ENCODE measurements around the gene C1QTNF3.

DNA sequence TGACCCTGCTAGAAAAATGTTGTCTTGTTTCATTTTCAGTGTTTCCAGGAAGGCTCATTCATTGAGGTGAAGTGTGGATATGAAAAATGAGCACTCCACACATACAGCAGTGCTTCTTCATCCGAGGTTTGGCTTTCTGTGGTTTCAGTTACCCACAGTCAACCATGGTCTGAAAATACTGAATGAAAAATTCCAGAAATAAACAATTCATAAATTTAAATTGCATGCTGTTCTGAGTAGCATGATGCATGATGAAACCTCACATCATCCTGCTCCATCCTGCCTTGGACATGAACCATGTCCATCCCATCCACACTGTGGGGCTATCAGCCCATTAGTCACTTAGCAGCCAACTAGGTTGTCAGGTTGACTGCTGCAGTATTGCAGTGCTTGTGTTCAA lies 48.2 kb downstream of the C1QTNF3 start:
- TF ChIP-seq, protein P1, sequence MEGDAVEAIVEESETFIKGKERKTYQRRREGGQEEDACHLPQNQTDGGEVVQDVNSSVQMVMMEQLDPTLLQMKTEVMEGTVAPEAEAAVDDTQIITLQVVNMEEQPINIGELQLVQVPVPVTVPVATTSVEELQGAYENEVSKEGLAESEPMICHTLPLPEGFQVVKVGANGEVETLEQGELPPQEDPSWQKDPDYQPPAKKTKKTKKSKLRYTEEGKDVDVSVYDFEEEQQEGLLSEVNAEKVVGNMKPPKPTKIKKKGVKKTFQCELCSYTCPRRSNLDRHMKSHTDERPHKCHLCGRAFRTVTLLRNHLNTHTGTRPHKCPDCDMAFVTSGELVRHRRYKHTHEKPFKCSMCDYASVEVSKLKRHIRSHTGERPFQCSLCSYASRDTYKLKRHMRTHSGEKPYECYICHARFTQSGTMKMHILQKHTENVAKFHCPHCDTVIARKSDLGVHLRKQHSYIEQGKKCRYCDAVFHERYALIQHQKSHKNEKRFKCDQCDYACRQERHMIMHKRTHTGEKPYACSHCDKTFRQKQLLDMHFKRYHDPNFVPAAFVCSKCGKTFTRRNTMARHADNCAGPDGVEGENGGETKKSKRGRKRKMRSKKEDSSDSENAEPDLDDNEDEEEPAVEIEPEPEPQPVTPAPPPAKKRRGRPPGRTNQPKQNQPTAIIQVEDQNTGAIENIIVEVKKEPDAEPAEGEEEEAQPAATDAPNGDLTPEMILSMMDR (IDR thresholded peaks at IDR 0.05), result no peak
- TF ChIP-seq POLR2AphosphoS5 (IDR thresholded peaks at IDR 0.05), result no peak
- no peak for TF ChIP-seq POLR2A (IDR thresholded peaks at IDR 0.05; ENCODE audit: low read depth)
- TF ChIP-seq EP300 (IDR thresholded peaks at IDR 0.05), result no peak

Data from esophagus muscularis mucosa (tissue), 4 donors.